GM23248 (cell line): ENCODE data around the gene GIGYF1.

Source experiments
- EZH2 ChIP-seq: fragments of 200-600 bp; sonication (generic); IDR thresholded peaks from 2 replicates; pipeline ENCODE4 v1.6.1; 2018; ENCODE audit warnings: antibody characterized with exemption, mild to moderate bottlenecking; ENCODE audit not compliant: insufficient read depth, poor library complexity, severe bottlenecking
- EZH2phosphoT487 ChIP-seq: fragments of 200-600 bp; sonication (generic); IDR thresholded peaks from 2 replicates; pipeline ENCODE4 v1.6.1; 2018; ENCODE audit warnings: antibody characterized with exemption, moderate library complexity, mild to moderate bottlenecking, low read depth; ENCODE audit not compliant: insufficient read depth

GRCh38 chr7:100685049-100685605 lies 8.9 kb downstream of the GIGYF1 start:
- TF ChIP-seq EZH2phosphoT487 (no peak), EZH2 (no peak)
